Stimulated activated effector memory CD8-positive, alpha-beta T cell treated with anti-CD3 and anti-CD28 coated beads, Interleukin-12 subunit alpha, Interleukin-12 subunit beta, amount 100 ng/mL, for 72 hours (primary cell): ENCODE data around the gene PRR13.

Source experiments
- ATAC-seq: fragments of 150-1000 bp; cut with Tn5 transposase; 2 replicates; pipeline ENCODE4 v1.10.0; 2021
- DNase-seq, 2 donors: peaks; one replicate each; pipeline ENCODE4 v3.0.0; 2021 to 2022; ENCODE audit warnings: low spot score in 2 of 2
- H3K27ac Mint-ChIP-seq: one replicate; pipeline ENCODE4 v1.8.0; 2022; ENCODE audit warnings: mild to moderate bottlenecking, mixed read lengths
- H3K36me3 Mint-ChIP-seq: one replicate; pipeline ENCODE4 v1.8.0; 2022; ENCODE audit warnings: mild to moderate bottlenecking, mixed read lengths
- H3K4me1 Mint-ChIP-seq: one replicate; pipeline ENCODE4 v1.8.0; 2022; ENCODE audit warnings: mixed read lengths
- H3K4me3 Mint-ChIP-seq: one replicate; pipeline ENCODE4 v1.8.0; 2022; ENCODE audit warnings: mild to moderate bottlenecking, mixed read lengths
- H3K9me3 Mint-ChIP-seq: one replicate; pipeline ENCODE4 v1.8.0; 2022; ENCODE audit warnings: mixed read lengths

Gene PRR13

GRCh38 chr12:53492188-53492587 lies 50.7 kb downstream of the PRR13 start:
- DNase-seq (no peak), ATAC-seq (no peak)
- H3K27ac Mint-ChIP-seq: peak overlapping the region; percentile 89
- H3K9me3 Mint-ChIP-seq: no peaks in the 10 kb centered on the region
- peaks cover 31% of the 10 kb centered on the region for H3K36me3 Mint-ChIP-seq
- H3K4me1 Mint-ChIP-seq: peaks cover 34% of the 10 kb centered on the region
- H3K4me3 Mint-ChIP-seq: peak overlapping the region; percentile 78

GRCh38 chr12:53492830-53493609 lies 51.5 kb downstream of the PRR13 start:
- Mint-ChIP-seq H3K4me1 (peaks cover 40% of the 10 kb centered on the region), H3K27ac (peak overlapping the region; percentile 89), H3K36me3 (peaks cover 23% of the 10 kb centered on the region), H3K9me3 (no peaks in the 10 kb centered on the region), H3K4me3 (peak overlapping the region; percentile 78)
- peak; percentile 94 for ATAC-seq
- DNase-seq: peak; percentile 73 to 91

- ATAC-seq (no peak), DNase-seq (no peak)
- peaks cover 18% of the 10 kb centered on the region for H3K36me3 Mint-ChIP-seq
- peaks cover 48% of the 10 kb centered on the region for H3K4me1 Mint-ChIP-seq
- peak overlapping the region; percentile 78 for H3K4me3 Mint-ChIP-seq
- no peaks in the 10 kb centered on the region for H3K9me3 Mint-ChIP-seq
- peak overlapping the region; percentile 89 for H3K27ac Mint-ChIP-seq
These were observed 52.3 kb downstream of the PRR13 start for GRCh38 chr12:53493610-53494391.
